ENCODE measurements around the gene C9orf78. TPM values are rescaled to one million over a fixed set of nuclear protein-coding genes. Genes with fewer than 3 reads are reported as not detected.
A peak's percentile ranks its signal among the peaks of the same experiment; 100 is the strongest.

Gene C9orf78
- total and polyA plus RNA-seq, 2 of the 8 experiments (the other 6 are each of a cell fraction or from before 2014, with no cell fraction given), result 17.4 to 40.6 TPM

- TF ChIP-seq YY1 (IDR thresholded peaks at IDR 0.05; ENCODE audit: low read depth, low read length), result no peak
- Histone ChIP-seq H3K14ac (ENCODE audit: insufficient read length) (no peak overlapping the region), H3K9ac (replicated peaks in 1 of 4; ENCODE audit: extremely low read depth in 1 of 4, low read depth in 3 of 4, low read length in 3 of 4) (0 out of 7 replicates have a peak overlapping the region, but pooled peaks of 1 of the 4 experiments have one; percentile 7), H2BK120ac (replicated peaks; ENCODE audit: low read depth, low read length) (no peak overlapping the region), H3K23me2 (ENCODE audit: low read depth, low read length) (no peaks in the 10 kb centered on the region), H3K4me1 (replicated peaks in 1 of 4; ENCODE audit: control insufficient read depth in 3 of 4, insufficient read depth in 4 of 4, low read length in 3 of 4) (no peaks in the 10 kb centered on the region), H4K91ac (replicated peaks; ENCODE audit: insufficient read length, low read length) (no peak overlapping the region), H3K27ac (ENCODE audit: low read depth, low read length) (no peak overlapping the region), H3K4ac (replicated peaks; ENCODE audit: insufficient read length, low read depth, low read length) (no peak overlapping the region), H3K23ac (ENCODE audit: insufficient read length) (no peak overlapping the region), H2AFZ (ENCODE audit: low read length) (no peak overlapping the region), H3K18ac (ENCODE audit: extremely low read depth, low read length) (no peak overlapping the region), H4K20me1 (replicated peaks in 1 of 2; ENCODE audit: control insufficient read depth in 1 of 2, insufficient read depth in 2 of 2, low read length in 2 of 2) (peaks cover 3 to 4% of the 10 kb centered on the region in 2 experiments), H3K36me3 (ENCODE audit: control insufficient read depth in 2 of 4, insufficient read depth in 4 of 4, low read length in 3 of 4) (peaks cover 0 to 6% (median 0%) of the 10 kb centered on the region in 4 experiments; a peak in 3 of 8 replicates), H3K56ac (replicated peaks; ENCODE audit: insufficient read length, low read depth, low read length) (no peak overlapping the region), H2BK15ac (ENCODE audit: low read length) (no peak overlapping the region), H3K4me3 (ENCODE audit: extremely low read depth in 1 of 4, insufficient read depth in 2 of 4, low read depth in 3 of 4, low read length in 4 of 4) (no peak overlapping the region), H4K5ac (ENCODE audit: insufficient read length, low read depth, low read length) (no peak overlapping the region), H2AK5ac (ENCODE audit: low read depth, low read length) (no peak overlapping the region), H3K9me3 (ENCODE audit: insufficient read depth in 2 of 2, low read depth in 1 of 2, low read length in 1 of 2) (no peaks in the 10 kb centered on the region), H4K8ac (ENCODE audit: extremely low read depth, insufficient read depth, low read length) (no peak overlapping the region), H2BK12ac (ENCODE audit: low read depth, low read length) (no peak overlapping the region), H3K79me2 (ENCODE audit: control insufficient read depth in 1 of 2, insufficient read depth in 2 of 2, low read length in 2 of 2) (no peaks in the 10 kb centered on the region), H2BK20ac (ENCODE audit: low read length) (no peak overlapping the region), H3K4me2 (ENCODE audit: insufficient read depth in 1 of 2, low read depth in 2 of 2, low read length in 2 of 2) (no peak overlapping the region), H3K79me1 (ENCODE audit: low read depth, low read length) (no peaks in the 10 kb centered on the region), H2BK5ac (ENCODE audit: low read depth, low read length) (no peak overlapping the region), H3K27me3 (replicated peaks in 1 of 4; ENCODE audit: control insufficient read depth in 3 of 4, extremely low read depth in 1 of 4, insufficient read depth in 3 of 4, low read length in 3 of 4) (no peaks in the 10 kb centered on the region)
- ChIA-PET CTCF (ENCODE audit: partially characterized antibody) (interaction anchor here (0.6 to 1.3 kb wide), 2 partner anchors 19 to 24 kb away, joined by 3 to 5 read pairs; no protein-coding TSS in a partner anchor), POLR2A (ENCODE audit: partially characterized antibody) (no interaction called here)
- DNase-seq (ENCODE audit: low read depth in 1 of 2, low spot score in 2 of 2) (no peak), FAIRE-seq (no peak)
- WGBS, 2 experiments (ENCODE audit: extremely low coverage in 1 of 2, insufficient coverage in 1 of 2, insufficient read length in 1 of 2, insufficient replicate concordance in 2 of 2, low coverage in 1 of 2, low lambda C conversion rate in 2 of 2, missing lambda C conversion rate in 1 of 2), result 89% methylated on average over 11 of the region's 12 CpGs; no CpG with 5 or more reads in 1 of the 2 experiments
Measured at GRCh38 chr9:129861447-129861827, 26.4 kb upstream of the C9orf78 start.
